B cell (primary cell): ENCODE results near the gene CYRIA.

ENCODE experiments used
- EZH2 ChIP-seq: IDR thresholded peaks from 2 replicates; pipeline ENCODE4 v1.6.1; 2012; ENCODE audit warnings: borderline replicate concordance, low read depth, mild to moderate bottlenecking, moderate library complexity, low read length; ENCODE audit not compliant: insufficient read depth, poor library complexity, severe bottlenecking
- TF ChIP-seq, protein P1 (sequence below): fragments of 200-600 bp; IDR thresholded peaks from one replicate; pipeline ENCODE4 v1.8.0; 2022; ENCODE audit warnings: antibody characterized with exemption, mild to moderate bottlenecking

- TF ChIP-seq, protein P1, sequence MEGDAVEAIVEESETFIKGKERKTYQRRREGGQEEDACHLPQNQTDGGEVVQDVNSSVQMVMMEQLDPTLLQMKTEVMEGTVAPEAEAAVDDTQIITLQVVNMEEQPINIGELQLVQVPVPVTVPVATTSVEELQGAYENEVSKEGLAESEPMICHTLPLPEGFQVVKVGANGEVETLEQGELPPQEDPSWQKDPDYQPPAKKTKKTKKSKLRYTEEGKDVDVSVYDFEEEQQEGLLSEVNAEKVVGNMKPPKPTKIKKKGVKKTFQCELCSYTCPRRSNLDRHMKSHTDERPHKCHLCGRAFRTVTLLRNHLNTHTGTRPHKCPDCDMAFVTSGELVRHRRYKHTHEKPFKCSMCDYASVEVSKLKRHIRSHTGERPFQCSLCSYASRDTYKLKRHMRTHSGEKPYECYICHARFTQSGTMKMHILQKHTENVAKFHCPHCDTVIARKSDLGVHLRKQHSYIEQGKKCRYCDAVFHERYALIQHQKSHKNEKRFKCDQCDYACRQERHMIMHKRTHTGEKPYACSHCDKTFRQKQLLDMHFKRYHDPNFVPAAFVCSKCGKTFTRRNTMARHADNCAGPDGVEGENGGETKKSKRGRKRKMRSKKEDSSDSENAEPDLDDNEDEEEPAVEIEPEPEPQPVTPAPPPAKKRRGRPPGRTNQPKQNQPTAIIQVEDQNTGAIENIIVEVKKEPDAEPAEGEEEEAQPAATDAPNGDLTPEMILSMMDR = no peak
- TF ChIP-seq EZH2 = no peak
Measured at GRCh38 chr2:16620590-16620989, 45.0 kb downstream of the CYRIA start.
